ENCODE data around the gene PRPH2. TPM values are rescaled to one million over a fixed set of nuclear protein-coding genes. Genes with fewer than 3 reads are reported as not detected.

PRPH2 gene
- 3.9 TPM for total RNA-seq

GRCh38 chr6:42722497-42722896, at the start of gene PRPH2:
Gene PRPH2, minus strand, starts transcription at chr6:42722597. Its CDS starts 263 bp downstream, at chr6:42722334.

DNA sequence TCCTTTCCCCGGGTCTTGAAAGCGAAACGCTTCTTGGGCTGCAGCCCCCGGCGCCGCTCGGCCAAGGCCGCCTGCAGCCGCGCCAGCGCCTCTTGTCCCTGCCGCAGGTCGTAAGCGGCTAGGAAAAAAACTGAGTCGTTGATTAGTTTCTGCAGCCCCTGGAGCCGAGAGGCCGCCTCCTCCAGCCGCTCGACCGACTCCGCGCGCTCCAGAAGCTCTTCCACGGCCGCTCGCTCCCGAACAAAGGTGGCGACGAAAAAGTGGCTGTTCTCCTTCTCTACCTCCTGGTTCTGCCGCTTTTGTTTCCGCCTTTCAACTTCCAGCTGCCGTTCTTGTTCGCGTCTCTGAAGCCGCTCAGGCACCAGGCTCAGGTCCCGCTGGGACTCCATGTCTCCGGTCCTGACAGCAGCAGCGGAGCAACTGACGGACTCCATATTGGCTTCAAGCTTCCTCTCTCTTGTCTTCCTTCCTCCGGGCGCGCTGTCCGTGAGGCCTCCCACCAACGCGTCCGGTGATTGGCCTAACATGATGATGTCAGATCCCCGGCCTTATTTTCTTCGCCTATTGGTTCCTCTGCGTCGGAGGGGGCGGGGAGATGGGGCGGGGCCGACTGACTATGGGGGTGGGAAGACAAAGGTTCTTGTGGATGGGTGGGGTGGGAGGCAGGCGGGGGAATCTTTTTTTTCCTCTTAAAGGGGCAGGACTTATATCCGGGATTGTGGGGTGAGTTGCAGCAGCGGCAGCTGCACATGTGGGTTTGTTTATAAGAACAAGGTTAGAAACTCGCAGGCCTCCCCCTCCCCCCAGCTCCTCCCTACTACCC, 23.5 kb upstream of the PRPH2 start, which contains the start of gene TBCC:
Gene TBCC, minus strand, starts transcription at position 464 of the 823 bp plus-strand sequence. Its CDS starts 30 bp downstream, at position 434.

Small RNAs within 50 kb of the gene (small RNA-seq; reads per million reads assigned to genes)
- not detected for gene RNU6-890P (ENCODE audit: low replicate concordance)

Other genes with a start within 250 kb of the PRPH2 start
- gene UBR2, start 158.6 kb downstream of the PRPH2 start, total RNA-seq, result 32.1 TPM
- 34.6 TPM for gene TBCC, start 23.5 kb upstream of the PRPH2 start, total RNA-seq
- gene BICRAL, start 59.5 kb upstream of the PRPH2 start, total RNA-seq, result 13.4 TPM
- gene RPL7L1, start 157.0 kb upstream of the PRPH2 start, total RNA-seq, result 89.2 TPM
- 0.82 TPM for gene PTCRA, start 193.5 kb upstream of the PRPH2 start, total RNA-seq
- 41.0 TPM for gene CNPY3, start 206.9 kb upstream of the PRPH2 start, total RNA-seq
- gene GNMT, start 238.2 kb upstream of the PRPH2 start, total RNA-seq, result 0.76 TPM